Bronchial epithelial cell (primary cell): Measurements from ENCODE around the gene DCXR. TPM values are rescaled to one million over a fixed set of nuclear protein-coding genes. Genes with fewer than 3 reads are reported as not detected.

ENCODE experiments used
- DNase-seq: peaks from one replicate; pipeline ENCODE4 v3.0.0-alpha.2; 2010; ENCODE audit warnings: low read depth
- FAIRE-seq: peaks from 2 replicates; lab custom pipeline; 2011; peaks lifted over from hg19 to GRCh38; lab: Jason Lieb, UNC
- H3K27me3 ChIP-seq: 2 replicates; pipeline ENCODE4 v1.5.1; 2011; ENCODE audit warnings: low read length; ENCODE audit not compliant: control insufficient read depth, insufficient read depth
- H3K36me3 ChIP-seq: 2 replicates; pipeline ENCODE4 v1.5.1; 2011; ENCODE audit warnings: low read length; ENCODE audit not compliant: control insufficient read depth, insufficient read depth
- H3K4me3 ChIP-seq: 2 replicates; pipeline ENCODE4 v1.5.1; 2011; ENCODE audit warnings: mild to moderate bottlenecking, low read depth, low read length, control low read depth
- CTCF ChIP-seq: IDR thresholded peaks from 2 replicates; pipeline ENCODE4 v1.5.1; 2011; ENCODE audit warnings: mild to moderate bottlenecking, moderate library complexity, low read length, control low read depth, inconsistent platforms; ENCODE audit not compliant: insufficient read depth, severe bottlenecking
- total RNA-seq: library from RNA; depleted of rRNA; stranded (reverse); fragments of >200 nt; gene quantifications from 2 replicates; pipeline ENCODE4 v1.2.1, GENCODE V29; 2014

The DCXR gene
- total RNA-seq, 1 donor from 2014 or later = 87.9 TPM

DNA sequence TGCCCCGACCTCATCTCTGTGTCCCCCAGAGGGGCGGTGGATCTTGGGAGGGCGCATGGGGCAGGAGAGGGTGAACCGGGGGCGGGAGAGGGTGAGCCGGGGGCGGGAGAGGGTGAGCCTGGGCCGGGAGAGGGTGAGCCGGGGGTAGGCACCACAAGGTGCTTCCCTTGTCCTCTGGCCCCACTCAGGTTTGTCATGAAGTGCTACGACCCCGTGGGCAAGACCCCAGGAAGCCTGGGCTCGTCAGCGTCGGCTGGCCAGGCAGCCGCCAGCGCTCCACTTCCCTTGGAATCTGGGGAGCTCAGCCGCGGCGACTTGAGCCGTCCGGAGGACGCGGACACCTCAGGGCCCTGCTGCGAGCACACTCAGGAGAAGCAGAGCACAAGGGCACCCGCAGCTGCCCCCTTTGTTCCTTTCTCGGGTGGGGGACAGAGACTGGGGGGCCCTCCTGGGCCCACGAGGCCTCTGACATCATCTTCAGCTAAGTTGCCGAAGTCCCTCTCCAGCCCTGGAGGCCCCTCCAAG is 41.2 kb downstream of the DCXR start:
- TF ChIP-seq CTCF = no peak
- FAIRE-seq = no peak
- DNase-seq = no peak
- Histone ChIP-seq H3K36me3 (peaks cover 8% of the 10 kb centered on the region), H3K4me3 (no peak overlapping the region), H3K27me3 (no peaks in the 10 kb centered on the region)

GRCh38 chr17:81995463-81996231 is 41.9 kb downstream of the DCXR start:
- Histone ChIP-seq H3K36me3 (peaks cover 8% of the 10 kb centered on the region), H3K4me3 (no peak overlapping the region), H3K27me3 (no peaks in the 10 kb centered on the region)
- TF ChIP-seq CTCF = no peak
- FAIRE-seq = no peak
- no peak for DNase-seq

- no peak overlapping the region for H3K4me3 ChIP-seq
- no peaks in the 10 kb centered on the region for H3K27me3 ChIP-seq
- FAIRE-seq (no peak), DNase-seq (no peak)
- peaks cover 8% of the 10 kb centered on the region for H3K36me3 ChIP-seq
- no peak for TF ChIP-seq CTCF
Measured at GRCh38 chr17:81994593-81995462, 42.7 kb downstream of the DCXR start.

- Histone ChIP-seq H3K4me3 (no peak overlapping the region), H3K27me3 (no peaks in the 10 kb centered on the region), H3K36me3 (peaks cover 8% of the 10 kb centered on the region)
- DNase-seq = no peak
- no peak for TF ChIP-seq CTCF
- no peak for FAIRE-seq
Measured at GRCh38 chr17:81993729-81994592, 43.5 kb downstream of the DCXR start.

DNA sequence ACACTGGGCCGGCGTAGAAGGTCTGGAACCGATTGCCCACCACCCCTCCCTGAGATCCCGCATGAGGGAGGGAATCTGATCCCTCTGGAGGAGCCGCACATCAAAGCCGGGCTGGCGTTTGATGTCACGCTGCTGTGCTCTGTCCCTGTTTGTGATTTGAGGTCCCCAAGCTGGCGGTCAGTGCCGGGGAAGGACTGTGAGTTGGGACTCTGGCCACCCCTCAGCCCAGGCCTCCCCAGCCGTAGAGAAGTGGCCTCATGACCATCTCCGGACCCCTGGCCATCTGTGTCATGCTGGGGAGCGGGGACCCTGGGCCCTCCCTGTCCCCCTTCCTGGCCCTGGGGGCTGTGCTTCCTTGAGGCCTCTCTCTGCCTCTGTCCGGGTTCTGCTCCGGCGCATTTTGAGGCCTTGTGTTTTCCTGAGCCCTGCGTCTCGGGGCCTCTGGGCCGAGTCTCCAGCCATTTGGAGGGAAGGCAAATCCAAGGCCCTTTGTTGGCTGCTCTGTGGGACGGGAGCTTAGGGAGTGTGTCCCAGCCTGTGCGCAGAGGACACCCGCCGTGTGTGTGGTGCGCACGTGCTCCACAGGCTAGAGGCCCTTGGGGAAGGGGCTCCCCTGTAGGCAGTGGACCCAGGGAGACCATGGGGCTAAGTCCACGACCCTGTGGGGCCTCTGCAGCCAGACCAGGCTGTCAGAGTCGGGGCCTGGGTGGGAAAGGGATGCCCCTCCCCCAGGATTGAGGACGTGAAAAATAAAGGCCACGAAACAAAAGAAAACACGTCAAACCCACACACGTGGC is 45.0 kb downstream of the DCXR start:
- FAIRE-seq (no peak), DNase-seq (no peak)
- Histone ChIP-seq H3K27me3 (no peaks in the 10 kb centered on the region), H3K4me3 (no peak overlapping the region), H3K36me3 (peaks cover 8% of the 10 kb centered on the region)
- no peak for TF ChIP-seq CTCF
